Measurements from ENCODE around the gene NAT10.

DNA sequence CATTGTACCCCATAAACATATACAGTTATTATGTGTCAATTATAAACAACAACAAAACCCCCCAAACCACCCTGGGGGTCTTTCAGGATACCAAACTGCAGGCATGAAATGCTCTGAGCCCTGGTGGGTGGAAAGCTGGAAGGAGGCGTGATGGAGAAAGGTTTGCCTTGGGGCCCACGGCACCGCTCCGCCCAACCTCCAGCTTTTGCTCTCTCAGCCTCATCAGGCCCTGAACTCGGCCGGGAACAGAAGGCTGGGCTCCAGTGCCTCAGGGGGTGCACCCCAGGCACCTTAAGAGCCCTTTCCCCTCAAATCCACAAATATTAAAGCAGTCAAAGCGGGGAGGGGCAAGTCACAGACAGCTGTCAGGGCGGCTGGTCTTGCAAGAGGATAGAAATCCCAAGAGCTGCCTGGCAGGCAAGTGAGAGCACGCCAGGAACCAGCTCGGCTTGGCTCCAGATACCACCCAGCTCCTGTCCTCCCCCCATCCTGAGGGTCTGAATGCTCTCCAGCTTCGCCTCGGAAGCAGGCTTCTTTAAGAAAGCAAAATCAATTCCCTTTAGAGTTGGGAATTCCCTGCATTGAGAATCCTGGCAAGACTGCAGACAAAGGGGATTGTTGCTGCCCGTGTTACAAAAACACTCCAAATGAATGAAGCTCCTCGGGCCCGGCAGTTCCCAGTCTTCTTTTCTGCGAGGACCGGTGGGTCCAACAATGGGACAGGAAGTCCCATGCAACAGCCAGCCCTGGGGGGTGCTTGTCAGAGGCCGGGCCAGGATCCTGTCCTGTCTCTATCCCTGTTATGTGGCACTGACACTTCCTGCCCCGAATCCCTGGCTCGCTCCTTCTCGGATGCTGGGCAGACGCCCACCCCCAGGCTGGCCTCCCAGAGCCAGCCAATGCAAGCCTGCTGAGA is 80.8 kb downstream of the NAT10 start:
- TF ChIP-seq EZH2 (IDR thresholded peaks at IDR 0.05), result no peak
- TF ChIP-seq POLR2AphosphoS5 (IDR thresholded peaks at IDR 0.05; ENCODE audit: borderline replicate concordance, low read depth, low read length), result no peak

Data from SK-N-MC (cell line).